ENCODE results near the gene BMAL1. TPM values are rescaled to one million over a fixed set of nuclear protein-coding genes. Genes with fewer than 3 reads are reported as not detected.

Gene BMAL1
- total RNA-seq, 2 experiments from 2014 or later, result 71.3 to 73.3 TPM

DNA sequence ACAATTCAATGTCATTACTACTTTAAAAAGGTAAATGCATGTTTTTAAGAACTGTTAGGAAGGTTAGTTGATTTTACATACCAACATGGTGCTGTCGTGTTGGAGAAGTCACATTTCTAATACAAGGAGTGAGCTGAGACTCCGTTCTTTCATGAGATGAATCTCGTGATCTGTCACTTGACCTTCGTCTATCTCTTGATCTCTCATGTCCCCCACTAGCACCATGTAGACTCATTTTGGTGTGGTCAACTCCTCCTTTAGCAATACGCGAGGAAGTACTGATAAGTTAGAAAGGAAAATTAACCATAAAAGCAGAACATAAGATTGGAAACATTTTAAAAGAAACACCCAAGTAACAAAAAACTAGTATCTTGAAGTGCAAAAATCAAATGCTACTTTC is 144.0 kb downstream of the BMAL1 start:
- H3K4me1 ChIP-seq (ENCODE audit: insufficient read depth, low read length), result no peaks in the 10 kb centered on the region
- H3K9me3 Mint-ChIP-seq, result no peaks in the 10 kb centered on the region
- ChIA-PET POLR2A (no interaction called here), CTCF (interaction anchor here (0.6 to 1.1 kb wide), 2 partner anchors 15 to 20 kb away, joined by 3 read pairs; no protein-coding TSS in a partner anchor)
- peaks cover 18% of the 10 kb centered on the region for H3K36me3 ChIP-seq (ENCODE audit: insufficient read depth, low read length)
- no peaks in the 10 kb centered on the region for H3K27me3 Mint-ChIP-seq
- H3K4me3 ChIP-seq (ENCODE audit: low read length), result no peak overlapping the region
- no peak for DNase-seq
- H3K27ac Mint-ChIP-seq, result no peak overlapping the region
- H3K27ac ChIP-seq (ENCODE audit: low read depth in 1 of 2, low read length in 2 of 2), result no peak overlapping the region
- peaks cover 67% of the 10 kb centered on the region for H3K36me3 Mint-ChIP-seq (ENCODE audit: low read depth)
- intact Hi-C loops (cut with DNase I, micrococcal nuclease), result no loop called here
- H3K9me3 ChIP-seq (ENCODE audit: control insufficient read depth in 1 of 2, insufficient read depth in 1 of 2, low read length in 2 of 2), result peaks cover 0 to 2% of the 10 kb centered on the region in 2 experiments
- no peak for ATAC-seq (ENCODE audit: poor library complexity)
- no peak overlapping the region for H3K4me3 Mint-ChIP-seq
- TF ChIP-seq, protein P1, sequence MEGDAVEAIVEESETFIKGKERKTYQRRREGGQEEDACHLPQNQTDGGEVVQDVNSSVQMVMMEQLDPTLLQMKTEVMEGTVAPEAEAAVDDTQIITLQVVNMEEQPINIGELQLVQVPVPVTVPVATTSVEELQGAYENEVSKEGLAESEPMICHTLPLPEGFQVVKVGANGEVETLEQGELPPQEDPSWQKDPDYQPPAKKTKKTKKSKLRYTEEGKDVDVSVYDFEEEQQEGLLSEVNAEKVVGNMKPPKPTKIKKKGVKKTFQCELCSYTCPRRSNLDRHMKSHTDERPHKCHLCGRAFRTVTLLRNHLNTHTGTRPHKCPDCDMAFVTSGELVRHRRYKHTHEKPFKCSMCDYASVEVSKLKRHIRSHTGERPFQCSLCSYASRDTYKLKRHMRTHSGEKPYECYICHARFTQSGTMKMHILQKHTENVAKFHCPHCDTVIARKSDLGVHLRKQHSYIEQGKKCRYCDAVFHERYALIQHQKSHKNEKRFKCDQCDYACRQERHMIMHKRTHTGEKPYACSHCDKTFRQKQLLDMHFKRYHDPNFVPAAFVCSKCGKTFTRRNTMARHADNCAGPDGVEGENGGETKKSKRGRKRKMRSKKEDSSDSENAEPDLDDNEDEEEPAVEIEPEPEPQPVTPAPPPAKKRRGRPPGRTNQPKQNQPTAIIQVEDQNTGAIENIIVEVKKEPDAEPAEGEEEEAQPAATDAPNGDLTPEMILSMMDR (IDR thresholded peaks at IDR 0.05), result no peak
- peaks cover 34% of the 10 kb centered on the region for H3K4me1 Mint-ChIP-seq (ENCODE audit: low read depth)
- no peaks in the 10 kb centered on the region for H3K27me3 ChIP-seq (ENCODE audit: control insufficient read depth in 1 of 2, insufficient read depth in 2 of 2, low read length in 2 of 2)

DNA sequence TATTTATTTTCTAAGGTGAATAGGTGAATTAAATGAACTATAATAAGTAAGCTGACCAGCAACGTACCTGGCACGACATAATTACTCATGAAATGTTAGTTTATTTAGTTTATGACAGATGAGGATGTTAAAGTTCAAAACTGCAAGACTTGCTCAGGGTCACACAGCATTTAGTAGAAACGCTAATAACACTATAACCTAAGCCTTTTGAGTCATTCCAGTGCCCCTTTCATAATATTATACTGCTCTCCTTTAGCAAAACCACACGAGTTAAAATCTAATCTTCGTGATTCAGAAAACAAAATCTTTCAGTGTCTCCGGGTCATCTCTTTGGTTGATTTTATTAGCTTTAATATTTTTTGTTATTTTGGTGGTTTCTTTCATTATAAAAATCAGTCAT is 145.8 kb downstream of the BMAL1 start:
- peaks cover 34% of the 10 kb centered on the region for H3K4me1 Mint-ChIP-seq (ENCODE audit: low read depth)
- Histone ChIP-seq H3K4me1 (ENCODE audit: insufficient read depth, low read length) (no peaks in the 10 kb centered on the region), H3K27ac (ENCODE audit: low read depth in 1 of 2, low read length in 2 of 2) (no peak overlapping the region), H3K36me3 (ENCODE audit: insufficient read depth, low read length) (peaks cover 12% of the 10 kb centered on the region), H3K9me3 (ENCODE audit: control insufficient read depth in 1 of 2, insufficient read depth in 1 of 2, low read length in 2 of 2) (peaks cover 5 to 10% of the 10 kb centered on the region in 2 experiments), H3K4me3 (ENCODE audit: low read length) (no peak overlapping the region), H3K27me3 (ENCODE audit: control insufficient read depth in 1 of 2, insufficient read depth in 2 of 2, low read length in 2 of 2) (no peaks in the 10 kb centered on the region)
- no peak overlapping the region for H3K4me3 Mint-ChIP-seq
- no peak for ATAC-seq (ENCODE audit: poor library complexity)
- H3K36me3 Mint-ChIP-seq (ENCODE audit: low read depth), result peaks cover 67% of the 10 kb centered on the region
- intact Hi-C loops (cut with DNase I, micrococcal nuclease), result no loop called here
- TF ChIP-seq, protein P1 (IDR thresholded peaks at IDR 0.05), result no peak
- peaks cover 2% of the 10 kb centered on the region for H3K9me3 Mint-ChIP-seq
- no peak overlapping the region for H3K27ac Mint-ChIP-seq
- ChIA-PET POLR2A (no interaction called here), CTCF (no interaction called here)
- H3K27me3 Mint-ChIP-seq, result no peaks in the 10 kb centered on the region
- no peak for DNase-seq

DNA sequence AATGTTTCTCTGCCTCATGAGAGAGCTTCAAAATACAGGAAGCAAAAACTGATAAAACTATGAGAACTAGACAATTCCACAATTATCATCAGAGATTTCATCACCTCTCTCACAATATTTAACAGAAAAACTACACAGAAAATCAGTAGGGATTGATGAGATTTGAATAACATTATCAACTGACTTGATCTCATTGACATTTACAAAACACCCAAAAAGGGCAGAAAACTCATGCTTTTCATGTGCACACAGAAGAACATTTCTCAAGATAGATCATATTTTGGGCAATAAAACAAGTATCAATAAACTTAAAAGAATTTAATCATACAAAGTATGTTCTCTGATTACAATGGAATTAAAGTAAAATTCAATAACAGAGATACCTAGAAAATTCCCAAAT is 149.8 kb downstream of the BMAL1 start:
- Histone ChIP-seq H3K36me3 (ENCODE audit: insufficient read depth, low read length) (no peaks in the 10 kb centered on the region), H3K27me3 (ENCODE audit: control insufficient read depth in 1 of 2, insufficient read depth in 2 of 2, low read length in 2 of 2) (no peaks in the 10 kb centered on the region), H3K9me3 (ENCODE audit: control insufficient read depth in 1 of 2, insufficient read depth in 1 of 2, low read length in 2 of 2) (peaks cover 5 to 13% of the 10 kb centered on the region in 2 experiments), H3K4me1 (ENCODE audit: insufficient read depth, low read length) (no peaks in the 10 kb centered on the region), H3K27ac (ENCODE audit: low read depth in 1 of 2, low read length in 2 of 2) (no peak overlapping the region), H3K4me3 (ENCODE audit: low read length) (no peak overlapping the region)
- Mint-ChIP-seq H3K4me3 (no peak overlapping the region), H3K27ac (no peak overlapping the region), H3K4me1 (ENCODE audit: low read depth) (peaks cover 32% of the 10 kb centered on the region), H3K9me3 (peaks cover 2% of the 10 kb centered on the region), H3K27me3 (no peaks in the 10 kb centered on the region), H3K36me3 (ENCODE audit: low read depth) (peaks cover 62% of the 10 kb centered on the region)
- no peak for ATAC-seq (ENCODE audit: poor library complexity)
- intact Hi-C loops (cut with DNase I, micrococcal nuclease), result no loop called here
- POLR2A ChIA-PET, result no interaction called here
- no peak for DNase-seq
- TF ChIP-seq, protein P1 (IDR thresholded peaks at IDR 0.05), result no peak
- CTCF ChIA-PET, result no interaction called here

Data from CD4-positive, alpha-beta T cell (primary cell).